Erythroblast (primary cell): ENCODE data around the gene UGT1A5.

Experiments used
- DNase-seq, 2 experiments: peaks; one replicate each; lab custom pipeline; 2025; lab: John Stamatoyannopoulos, UW
- GATA1 ChIP-seq: IDR thresholded peaks from 2 replicates; pipeline ENCODE4 v1.6.1; 2011; ENCODE audit warnings: low read depth, mild to moderate bottlenecking, control low read depth, low read length, moderate library complexity
- POLR2A ChIP-seq: IDR thresholded peaks from 2 replicates; pipeline ENCODE4 v1.6.1; 2011; ENCODE audit warnings: mild to moderate bottlenecking, low read length

The UGT1A5 gene

GRCh38 chr2:233772153-233772552, 59.4 kb downstream of the UGT1A5 start:
- TF ChIP-seq GATA1 (no peak), POLR2A (no peak)
- no peak for DNase-seq

- no peak for TF ChIP-seq GATA1
- TF ChIP-seq POLR2A, result no peak
- no peak for DNase-seq
These were observed 59.9 kb downstream of the UGT1A5 start for GRCh38 chr2:233772583-233772982.

- TF ChIP-seq GATA1, result no peak
- TF ChIP-seq POLR2A, result no peak
- no peak for DNase-seq
These were observed 61.1 kb downstream of the UGT1A5 start for GRCh38 chr2:233773854-233774253.

- DNase-seq, result no peak
- TF ChIP-seq GATA1, result no peak
- no peak for TF ChIP-seq POLR2A
These were observed 62.7 kb downstream of the UGT1A5 start for GRCh38 chr2:233775414-233775813.

- no peak for DNase-seq
- TF ChIP-seq GATA1 (no peak), POLR2A (no peak)
These were observed 65.3 kb downstream of the UGT1A5 start, which contains the start of gene MROH2A for GRCh38 chr2:233778030-233778429. Gene MROH2A, plus strand, starts transcription at chr2:233778330. Its CDS starts 1,029 bp downstream, at chr2:233779359.

GRCh38 chr2:233779722-233780121, 67.0 kb downstream of the UGT1A5 start:
- DNase-seq, result no peak
- TF ChIP-seq POLR2A (no peak), GATA1 (no peak)

GRCh38 chr2:233780771-233781170, 68.1 kb downstream of the UGT1A5 start:
- TF ChIP-seq GATA1 (no peak), POLR2A (no peak)

GRCh38 chr2:233789554-233789953, 76.8 kb downstream of the UGT1A5 start:
- TF ChIP-seq GATA1, result no peak
- no peak for TF ChIP-seq POLR2A
- DNase-seq, result no peak

More at GRCh38 chr2:233780771-233781170, 68.1 kb downstream of the UGT1A5 start:
- no peak for DNase-seq

- TF ChIP-seq GATA1, result no peak
- DNase-seq, result no peak
These were observed 78.6 kb downstream of the UGT1A5 start for GRCh38 chr2:233791151-233791882.

- TF ChIP-seq GATA1, result no peak
- no peak for TF ChIP-seq POLR2A
- no peak for DNase-seq
These were observed 79.2 kb downstream of the UGT1A5 start for GRCh38 chr2:233791883-233792329.

GRCh38 chr2:233792720-233793119, 80.0 kb downstream of the UGT1A5 start:
- no peak for DNase-seq
- no peak for TF ChIP-seq POLR2A
- no peak for TF ChIP-seq GATA1

GRCh38 chr2:233793465-233794127, 80.9 kb downstream of the UGT1A5 start:
- no peak for DNase-seq
- TF ChIP-seq GATA1, result no peak
- TF ChIP-seq POLR2A, result no peak

- DNase-seq, result no peak
- TF ChIP-seq POLR2A (no peak), GATA1 (no peak)
These were observed 81.5 kb downstream of the UGT1A5 start for GRCh38 chr2:233794128-233794658.

GRCh38 chr2:233795735-233796171, 83.0 kb downstream of the UGT1A5 start:
- no peak for DNase-seq
- TF ChIP-seq GATA1 (no peak), POLR2A (no peak)

GRCh38 chr2:233796254-233796653, 83.5 kb downstream of the UGT1A5 start:
- DNase-seq, result no peak
- no peak for TF ChIP-seq POLR2A
- no peak for TF ChIP-seq GATA1
